CMK (cell line): ENCODE measurements around the gene GAB2.
A peak's percentile ranks its signal among the peaks of the same experiment; 100 is the strongest.

ENCODE experiments used
- DNase-seq: peaks from one replicate; pipeline ENCODE4 v3.0.0-alpha.2; 2010; ENCODE audit warnings: low read depth

The GAB2 gene

GRCh38 chr11:78400702-78401101 lies 16.9 kb downstream of the GAB2 start:
- DNase-seq = no peak

- no peak for DNase-seq
These were observed 17.5 kb downstream of the GAB2 start for GRCh38 chr11:78400116-78400515.

GRCh38 chr11:78399136-78399535 lies 18.5 kb downstream of the GAB2 start:
- DNase-seq = no peak

GRCh38 chr11:78398715-78399114 lies 18.9 kb downstream of the GAB2 start:
- no peak for DNase-seq

- no peak for DNase-seq
These were observed 20.2 kb downstream of the GAB2 start for GRCh38 chr11:78397398-78397797.

- DNase-seq = no peak
These were observed 22.0 kb downstream of the GAB2 start for GRCh38 chr11:78395597-78395996.

GRCh38 chr11:78392854-78393253 lies 24.8 kb downstream of the GAB2 start:
- DNase-seq = no peak

- no peak for DNase-seq
These were observed 26.2 kb downstream of the GAB2 start for GRCh38 chr11:78391424-78391823.

- no peak for DNase-seq
These were observed 26.8 kb downstream of the GAB2 start for GRCh38 chr11:78390809-78391208.

- DNase-seq = no peak
These were observed 31.2 kb downstream of the GAB2 start for GRCh38 chr11:78386215-78386941.

GRCh38 chr11:78385205-78385604 lies 32.4 kb downstream of the GAB2 start:
- no peak for DNase-seq

GRCh38 chr11:78384231-78384630 lies 33.4 kb downstream of the GAB2 start:
- peak; percentile 48 for DNase-seq

- DNase-seq = no peak
These were observed 35.8 kb downstream of the GAB2 start for GRCh38 chr11:78381865-78382264.

GRCh38 chr11:78380615-78381051 lies 37.0 kb downstream of the GAB2 start:
- no peak for DNase-seq

- peak; percentile 51 for DNase-seq
These were observed 38.5 kb downstream of the GAB2 start for GRCh38 chr11:78379039-78379670.

GRCh38 chr11:78377625-78378418 lies 39.8 kb downstream of the GAB2 start:
- DNase-seq = peak; percentile 59

- no peak for DNase-seq
These were observed 40.8 kb downstream of the GAB2 start for GRCh38 chr11:78376858-78377257.

GRCh38 chr11:78374917-78375316 lies 42.7 kb downstream of the GAB2 start:
- DNase-seq = no peak

- no peak for DNase-seq
These were observed 43.9 kb downstream of the GAB2 start for GRCh38 chr11:78373689-78374088.

- DNase-seq = no peak
These were observed 45.4 kb downstream of the GAB2 start for GRCh38 chr11:78372114-78372768.

GRCh38 chr11:78371221-78371891 lies 46.3 kb downstream of the GAB2 start:
- DNase-seq = no peak
